Epithelial cell of proximal tubule (primary cell): ENCODE results near the gene EPB41L1. TPM values are rescaled to one million over a fixed set of nuclear protein-coding genes. Genes with fewer than 3 reads are reported as not detected.

Source experiments
- DNase-seq: peaks from one replicate; pipeline ENCODE4 v3.0.0-alpha.2; 2011; ENCODE audit warnings: low read depth
- H3K4me3 ChIP-seq: 2 replicates; pipeline ENCODE4 v1.5.1; 2011; ENCODE audit warnings: low read depth, mild to moderate bottlenecking, low read length
- total RNA-seq: library from RNA; depleted of rRNA; stranded (reverse); fragments of >200 nt; gene quantifications from 2 replicates; pipeline ENCODE4 v1.2.3, GENCODE V29; 2015
- TF ChIP-seq, protein P1 (sequence below): conservative IDR thresholded peaks from 2 replicates; pipeline ENCODE4 v1.5.1; 2012; ENCODE audit warnings: low read depth, mild to moderate bottlenecking, low read length

EPB41L1 gene
- total RNA-seq, 1 donor from 2014 or later, result 17.4 TPM

- TF ChIP-seq, protein P1, sequence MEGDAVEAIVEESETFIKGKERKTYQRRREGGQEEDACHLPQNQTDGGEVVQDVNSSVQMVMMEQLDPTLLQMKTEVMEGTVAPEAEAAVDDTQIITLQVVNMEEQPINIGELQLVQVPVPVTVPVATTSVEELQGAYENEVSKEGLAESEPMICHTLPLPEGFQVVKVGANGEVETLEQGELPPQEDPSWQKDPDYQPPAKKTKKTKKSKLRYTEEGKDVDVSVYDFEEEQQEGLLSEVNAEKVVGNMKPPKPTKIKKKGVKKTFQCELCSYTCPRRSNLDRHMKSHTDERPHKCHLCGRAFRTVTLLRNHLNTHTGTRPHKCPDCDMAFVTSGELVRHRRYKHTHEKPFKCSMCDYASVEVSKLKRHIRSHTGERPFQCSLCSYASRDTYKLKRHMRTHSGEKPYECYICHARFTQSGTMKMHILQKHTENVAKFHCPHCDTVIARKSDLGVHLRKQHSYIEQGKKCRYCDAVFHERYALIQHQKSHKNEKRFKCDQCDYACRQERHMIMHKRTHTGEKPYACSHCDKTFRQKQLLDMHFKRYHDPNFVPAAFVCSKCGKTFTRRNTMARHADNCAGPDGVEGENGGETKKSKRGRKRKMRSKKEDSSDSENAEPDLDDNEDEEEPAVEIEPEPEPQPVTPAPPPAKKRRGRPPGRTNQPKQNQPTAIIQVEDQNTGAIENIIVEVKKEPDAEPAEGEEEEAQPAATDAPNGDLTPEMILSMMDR, result no peak
- DNase-seq, result no peak
- no peak overlapping the region for H3K4me3 ChIP-seq
These were observed 29.4 kb upstream of the EPB41L1 start for GRCh38 chr20:36125097-36125496.

GRCh38 chr20:36126836-36127527, 27.6 kb upstream of the EPB41L1 start:
- H3K4me3 ChIP-seq, result no peak overlapping the region
- DNase-seq, result no peak
- TF ChIP-seq, protein P1, result no peak

- TF ChIP-seq, protein P1, result no peak
- H3K4me3 ChIP-seq, result no peak overlapping the region
- DNase-seq, result no peak
These were observed 25.9 kb upstream of the EPB41L1 start for GRCh38 chr20:36128463-36129159.

DNA sequence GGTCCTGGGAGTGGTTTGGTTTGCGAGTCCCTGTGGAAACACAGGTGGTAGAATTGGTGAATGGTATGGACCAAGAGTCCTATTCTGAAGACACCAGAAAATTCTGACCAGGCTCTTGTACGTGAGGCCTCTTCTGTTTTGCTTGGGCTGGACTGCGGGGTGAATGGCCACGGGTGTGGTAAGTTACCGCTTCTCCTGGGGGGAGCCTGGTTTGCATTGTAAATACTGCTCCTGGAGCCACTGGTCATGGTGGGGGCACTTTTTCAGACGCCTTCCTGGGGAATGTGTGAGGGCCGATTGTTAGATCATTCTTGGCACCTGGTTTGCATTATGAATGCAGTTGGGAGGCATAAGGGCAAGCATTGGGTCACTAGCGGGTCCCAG, 25.4 kb upstream of the EPB41L1 start:
- TF ChIP-seq, protein P1, result no peak
- H3K4me3 ChIP-seq, result no peak overlapping the region
- no peak for DNase-seq

GRCh38 chr20:36130390-36130789, 24.1 kb upstream of the EPB41L1 start:
- DNase-seq, result no peak
- TF ChIP-seq, protein P1, result no peak
- H3K4me3 ChIP-seq, result no peak overlapping the region

GRCh38 chr20:36132802-36133211, 21.7 kb upstream of the EPB41L1 start:
- no peak for DNase-seq
- TF ChIP-seq, protein P1, result no peak
- H3K4me3 ChIP-seq, result no peak overlapping the region
